HepG2 (cell line): ENCODE data around the gene SNIP1. TPM values are rescaled to one million over a fixed set of nuclear protein-coding genes. Genes with fewer than 3 reads are reported as not detected.

Experiments
- ARID4A ChIP-seq: sonication (generic); formaldehyde crosslinking; IDR thresholded peaks from 2 replicates; pipeline ENCODE4 v1.5.0; 2020; ENCODE audit warnings: mild to moderate bottlenecking, missing genetic modification reagents, borderline replicate concordance
- ATAD3A ChIP-seq: sonication (generic); formaldehyde crosslinking; IDR thresholded peaks from 2 replicates; pipeline ENCODE4 v1.4.0; 2020; ENCODE audit warnings: missing genetic modification reagents
- CBX1 ChIP-seq: IDR thresholded peaks from one replicate; pipeline ENCODE4 v1.6.1; 2016; ENCODE audit warnings: antibody characterized with exemption, low read depth
- EZH2 ChIP-seq: conservative IDR thresholded peaks from 2 replicates; pipeline ENCODE4 v1.6.1; 2012; ENCODE audit warnings: mild to moderate bottlenecking, low read depth, low read length, moderate library complexity
- FUBP1 ChIP-seq: sonication (generic); formaldehyde crosslinking; IDR thresholded peaks from 2 replicates; pipeline ENCODE4 v1.5.1; 2020; ENCODE audit warnings: missing genetic modification reagents, mild to moderate bottlenecking, borderline replicate concordance
- NFKBIZ ChIP-seq: IDR thresholded peaks from 2 replicates; pipeline ENCODE4 v1.6.1; 2018; ENCODE audit warnings: missing genetic modification reagents, missing compliant biosample characterization
- POLR2G ChIP-seq: fragments of 200-400 bp; formaldehyde crosslinking; IDR thresholded peaks from 2 replicates; pipeline ENCODE4 v1.6.1; 2018; ENCODE audit warnings: mild to moderate bottlenecking, low read depth, low read length, moderate library complexity
- PPARG ChIP-seq: conservative IDR thresholded peaks from 2 replicates; pipeline ENCODE4 v1.6.1; 2016; ENCODE audit warnings: missing biosample characterization, missing genetic modification reagents
- SMAD9 ChIP-seq: sonication (generic); formaldehyde crosslinking; IDR thresholded peaks from 2 replicates; pipeline ENCODE4 v1.5.1; 2020; ENCODE audit warnings: mild to moderate bottlenecking, missing genetic modification reagents
- SP4 ChIP-seq: sonication (generic); formaldehyde crosslinking; IDR thresholded peaks from 2 replicates; pipeline ENCODE4 v1.8.1; 2023; ENCODE audit warnings: mild to moderate bottlenecking, missing genetic modification reagents
- STAT5B ChIP-seq: sonication (generic); formaldehyde crosslinking; IDR thresholded peaks from 2 replicates; pipeline ENCODE4 v1.4.0; 2020; ENCODE audit warnings: missing genetic modification reagents
- TCF12 ChIP-seq, 2 experiments: fragments of 450-650 bp in 1 of 2; sonication (generic) in 1 of 2; formaldehyde crosslinking in 1 of 2; IDR thresholded peaks; 2 replicates each; pipeline versions ENCODE4 v1.6.1 to v1.8.0; 2017 to 2022; ENCODE audit warnings: antibody characterized with exemption in 1 of 2, mild to moderate bottlenecking in 1 of 2, missing genetic modification reagents in 1 of 2, moderate library complexity in 1 of 2
- TEF ChIP-seq: sonication (generic); formaldehyde crosslinking; IDR thresholded peaks from 2 replicates; pipeline ENCODE4 v1.5.0; 2020; ENCODE audit warnings: missing genetic modification reagents
- ZFP41 ChIP-seq: sonication (generic); formaldehyde crosslinking; IDR thresholded peaks from 2 replicates; pipeline ENCODE4 v1.4.0; 2020; ENCODE audit warnings: mild to moderate bottlenecking, missing genetic modification reagents, borderline replicate concordance
- ZNF124 ChIP-seq: sonication (generic); formaldehyde crosslinking; IDR thresholded peaks from 2 replicates; pipeline ENCODE4 v1.4.0; 2020; ENCODE audit warnings: missing genetic modification reagents
- ZNF510 ChIP-seq: sonication (generic); formaldehyde crosslinking; IDR thresholded peaks from 2 replicates; pipeline ENCODE4 v1.4.0; 2020; ENCODE audit warnings: low read depth, mild to moderate bottlenecking, missing genetic modification reagents
- ZNF597 ChIP-seq: sonication (generic); formaldehyde crosslinking; IDR thresholded peaks from 2 replicates; pipeline ENCODE4 v1.5.0; 2020; ENCODE audit warnings: missing genetic modification reagents
- ZNF629 ChIP-seq: sonication (generic); formaldehyde crosslinking; conservative IDR thresholded peaks from 2 replicates; pipeline ENCODE4 v1.5.0; 2020; ENCODE audit warnings: missing genetic modification reagents
- ZNF737 ChIP-seq: sonication (generic); formaldehyde crosslinking; IDR thresholded peaks from 2 replicates; pipeline ENCODE4 v1.5.0; 2020; ENCODE audit warnings: missing genetic modification reagents, mild to moderate bottlenecking, borderline replicate concordance
- ZNF784 ChIP-seq: sonication (generic); formaldehyde crosslinking; IDR thresholded peaks from 2 replicates; pipeline ENCODE4 v1.5.1; 2020; ENCODE audit warnings: missing genetic modification reagents, mild to moderate bottlenecking, borderline replicate concordance
- polyA plus RNA-seq, 8 experiments: library from polyadenylated mRNA; depleted of rRNA in 3 of 8; stranded (reverse) in 7 of 8; unstranded in 1 of 8; fragments of >200 nt; fragmentation: Illumina TruSeq in 4 of 8; extraction: Trizol in 4 of 8; gene quantifications; 2 replicates each; pipeline versions ENCODE4 v1.2.1 to v1.2.3, GENCODE V29; 2011 to 2016; ENCODE audit warnings: low read depth in 4 of 8, missing spikeins in 1 of 8, mixed read lengths in 1 of 8; ENCODE audit not compliant: insufficient read depth in 1 of 8
- total RNA-seq, 5 experiments: library from RNA; depleted of rRNA; stranded (reverse); fragments of >200 nt; fragmentation: Illumina TruSeq; extraction: Trizol; gene quantifications; 2 replicates each; pipeline ENCODE4 v1.2.3, GENCODE V29; 2016; ENCODE audit warnings: low read depth in 1 of 5

Gene SNIP1
- total and polyA plus RNA-seq, 2 of the 13 experiments (the other 11 are each of a cell fraction or from before 2014, with no cell fraction given) = 5.5 to 11.2 TPM

GRCh38 chr1:37514350-37515184, 39.5 kb downstream of the SNIP1 start, which contains the start of gene MEAF6 (continued):
- TF ChIP-seq SP4 (peak; percentile 60; the same call in 1 of the 2 replicates), ZNF597 (CRISPR knock-in tag) (no peak), ZNF629 (CRISPR knock-in tag) (0 out of 2 replicates have a peak, but pooled peaks have one; percentile 31), STAT5B (no peak), ARID4A (CRISPR knock-in tag) (peak; percentile 76), ZNF737 (CRISPR knock-in tag) (no peak), NFKBIZ (CRISPR knock-in tag) (no peak), ZNF510 (CRISPR knock-in tag) (peak; percentile 94; the same call in 1 of the 2 replicates), CBX1 (no peak), EZH2 (no peak), ZFP41 (no peak; the same call in 1 of the 2 replicates), ATAD3A (CRISPR knock-in tag) (no peak), FUBP1 (no peak), ZNF124 (no peak; the same call in none of the 2 replicates), POLR2G (peak; percentile 90), TCF12 (IDR thresholded peaks at IDR 0.05) (no peak), TCF12 (CRISPR knock-in tag; IDR thresholded peaks at IDR 0.05) (no peak), ZNF784 (CRISPR knock-in tag) (peak; percentile 56; the same call in 1 of the 2 replicates), SMAD9 (CRISPR knock-in tag) (no peak), PPARG (CRISPR knock-in tag) (no peak), TEF (CRISPR knock-in tag) (no peak; the same call in 1 of the 2 replicates)
